Calu3 (cell line): ENCODE data around the gene CIRBP. TPM values are rescaled to one million over a fixed set of nuclear protein-coding genes. Genes with fewer than 3 reads are reported as not detected.

Experiments used
- BruUV-seq: library from RNA; stranded (reverse); fragments of 400-500 nt; replicated peaks from 2 replicates; lab custom pipeline; 2021; lab: Mats Ljungman, UMichigan
- CTCF ChIA-PET: fragments of 300-600 bp; sonication (Branson Sonifier 250); formaldehyde crosslinking; loops from one replicate; lab custom pipeline; 2022; ENCODE audit warnings: antibody characterized with exemption; lab: Charles Lee
- DNase-seq: peaks from one replicate; pipeline ENCODE4 v3.0.0; 2022
- H3K27ac Mint-ChIP-seq: one replicate; pipeline ENCODE4 v1.8.0; 2022; ENCODE audit warnings: mixed read lengths; ENCODE audit not compliant: unreplicated experiment
- H3K27me3 Mint-ChIP-seq: one replicate; pipeline ENCODE4 v1.8.0; 2022; ENCODE audit warnings: mixed read lengths; ENCODE audit not compliant: unreplicated experiment
- H3K36me3 Mint-ChIP-seq: one replicate; pipeline ENCODE4 v1.8.0; 2022; ENCODE audit warnings: mild to moderate bottlenecking, moderate library complexity, mixed read lengths; ENCODE audit not compliant: insufficient read depth, unreplicated experiment
- H3K4me1 Mint-ChIP-seq: one replicate; pipeline ENCODE4 v1.8.0; 2022; ENCODE audit warnings: mild to moderate bottlenecking, low read depth, mixed read lengths; ENCODE audit not compliant: unreplicated experiment
- H3K4me3 Mint-ChIP-seq: one replicate; pipeline ENCODE4 v1.8.0; 2022; ENCODE audit warnings: mild to moderate bottlenecking, low read depth, moderate library complexity, mixed read lengths; ENCODE audit not compliant: unreplicated experiment
- H3K9me3 Mint-ChIP-seq: one replicate; pipeline ENCODE4 v1.8.0; 2022; ENCODE audit warnings: low read depth, mixed read lengths; ENCODE audit not compliant: unreplicated experiment
- intact Hi-C: fragments of 100-400 bp; cut with micrococcal nuclease; formaldehyde crosslinking; loops from one replicate; pipeline ENCODE4 v1.10.0; 2022; ENCODE audit not compliant: unreplicated experiment
- total RNA-seq: library from RNA; stranded (reverse); gene quantifications from 2 replicates; pipeline ENCODE4 v1.2.3, GENCODE V29; 2022
- TF ChIP-seq, protein P1 (sequence below): fragments of 200-600 bp; IDR thresholded peaks from one replicate; pipeline ENCODE4 v1.8.0; 2022; ENCODE audit warnings: antibody characterized with exemption; ENCODE audit not compliant: unreplicated experiment

The CIRBP gene
- total RNA-seq, 1 experiment from 2014 or later: 102 TPM

DNA sequence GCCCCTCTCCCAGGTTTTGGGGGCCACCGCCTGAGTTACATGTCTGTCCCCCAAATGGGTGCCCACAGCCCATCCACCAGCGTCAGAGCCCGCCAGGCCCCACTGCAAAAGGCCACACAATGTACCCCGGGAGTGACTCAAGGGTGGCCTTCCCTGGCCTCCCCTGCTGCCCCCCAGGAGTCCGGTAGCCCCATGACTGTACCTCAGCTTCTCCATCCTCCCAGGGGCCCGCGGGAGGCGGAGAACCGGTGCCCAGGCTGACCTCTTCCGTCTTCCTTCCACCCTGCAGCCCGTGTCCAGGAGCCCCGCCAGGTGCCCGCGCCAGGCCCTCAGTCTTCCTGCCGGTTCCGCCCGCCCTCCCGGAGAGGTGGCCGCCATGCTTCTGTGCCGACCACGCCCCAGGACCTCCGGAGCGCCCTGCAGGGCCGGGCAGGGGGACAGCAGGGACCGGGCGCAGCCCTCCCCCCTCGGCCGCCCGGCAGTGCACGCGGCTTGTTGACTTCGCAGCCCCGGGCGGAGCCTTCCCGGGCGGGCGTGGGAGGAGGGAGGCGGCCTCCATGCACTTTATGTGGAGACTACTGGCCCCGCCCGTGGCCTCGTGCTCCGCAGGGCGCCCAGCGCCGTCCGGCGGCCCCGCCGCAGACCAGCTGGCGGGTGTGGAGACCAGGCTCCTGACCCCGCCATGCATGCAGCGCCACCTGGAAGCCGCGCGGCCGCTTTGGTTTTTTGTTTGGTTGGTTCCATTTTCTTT is 41.7 kb upstream of the CIRBP start:
- no TSS peak for BruUV-seq
- CTCF ChIA-PET: interaction anchor here (0.6 kb wide), 1 partner anchor 716 kb away, joined by 6 read pairs; no protein-coding TSS in a partner anchor
- H3K27ac Mint-ChIP-seq: no peak overlapping the region
- no peak overlapping the region for H3K4me3 Mint-ChIP-seq
- peaks cover 12% of the 10 kb centered on the region for H3K4me1 Mint-ChIP-seq
- intact Hi-C loops: no loop called here
- TF ChIP-seq, protein P1, sequence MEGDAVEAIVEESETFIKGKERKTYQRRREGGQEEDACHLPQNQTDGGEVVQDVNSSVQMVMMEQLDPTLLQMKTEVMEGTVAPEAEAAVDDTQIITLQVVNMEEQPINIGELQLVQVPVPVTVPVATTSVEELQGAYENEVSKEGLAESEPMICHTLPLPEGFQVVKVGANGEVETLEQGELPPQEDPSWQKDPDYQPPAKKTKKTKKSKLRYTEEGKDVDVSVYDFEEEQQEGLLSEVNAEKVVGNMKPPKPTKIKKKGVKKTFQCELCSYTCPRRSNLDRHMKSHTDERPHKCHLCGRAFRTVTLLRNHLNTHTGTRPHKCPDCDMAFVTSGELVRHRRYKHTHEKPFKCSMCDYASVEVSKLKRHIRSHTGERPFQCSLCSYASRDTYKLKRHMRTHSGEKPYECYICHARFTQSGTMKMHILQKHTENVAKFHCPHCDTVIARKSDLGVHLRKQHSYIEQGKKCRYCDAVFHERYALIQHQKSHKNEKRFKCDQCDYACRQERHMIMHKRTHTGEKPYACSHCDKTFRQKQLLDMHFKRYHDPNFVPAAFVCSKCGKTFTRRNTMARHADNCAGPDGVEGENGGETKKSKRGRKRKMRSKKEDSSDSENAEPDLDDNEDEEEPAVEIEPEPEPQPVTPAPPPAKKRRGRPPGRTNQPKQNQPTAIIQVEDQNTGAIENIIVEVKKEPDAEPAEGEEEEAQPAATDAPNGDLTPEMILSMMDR: no peak
- no peaks in the 10 kb centered on the region for H3K9me3 Mint-ChIP-seq
- no peaks in the 10 kb centered on the region for H3K27me3 Mint-ChIP-seq
- H3K36me3 Mint-ChIP-seq: peaks cover 22% of the 10 kb centered on the region
- no peak for DNase-seq

DNA sequence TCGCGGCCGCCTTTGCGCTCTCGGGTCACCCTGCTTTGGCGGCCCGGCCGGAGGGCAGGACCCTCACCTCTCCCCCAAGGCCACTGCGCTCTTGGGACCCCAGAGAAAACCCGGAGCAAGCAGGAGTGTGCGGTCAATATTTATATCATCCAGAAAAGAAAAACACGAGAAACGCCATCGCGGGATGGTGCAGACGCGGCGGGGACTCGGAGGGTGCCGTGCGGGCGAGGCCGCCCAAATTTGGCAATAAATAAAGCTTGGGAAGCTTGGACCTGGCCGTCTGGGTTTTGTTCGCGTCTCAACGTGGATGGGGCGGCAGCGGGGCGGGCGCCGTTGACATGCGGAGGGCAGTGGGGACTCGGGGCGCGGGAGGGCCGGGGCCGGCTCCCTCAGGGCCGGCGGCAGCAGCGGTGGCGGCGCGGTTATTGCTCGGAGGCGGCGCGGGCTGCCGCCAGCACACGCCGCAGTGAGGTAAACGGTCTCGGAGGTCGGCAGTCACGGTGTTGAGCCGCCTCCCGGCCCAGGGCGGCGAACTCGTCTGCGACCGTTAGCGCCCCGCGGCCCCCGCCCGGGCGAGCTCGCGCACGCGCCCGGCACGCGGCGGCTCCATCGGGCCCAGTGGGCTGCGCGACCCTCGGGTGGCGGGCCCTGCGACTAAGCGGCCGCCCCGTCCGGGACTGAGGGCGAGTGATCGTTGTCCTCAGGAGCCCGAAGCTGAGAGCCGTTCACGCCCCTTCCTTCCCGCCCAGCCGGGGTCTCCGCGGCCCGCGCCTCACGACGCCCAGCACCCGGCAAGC is 40.8 kb upstream of the CIRBP start:
- BruUV-seq: no TSS peak
- Mint-ChIP-seq H3K27ac (no peak overlapping the region), H3K4me3 (no peak overlapping the region), H3K36me3 (peaks cover 22% of the 10 kb centered on the region), H3K27me3 (no peaks in the 10 kb centered on the region), H3K9me3 (no peaks in the 10 kb centered on the region), H3K4me1 (peaks cover 14% of the 10 kb centered on the region)
- DNase-seq: no peak
- CTCF ChIA-PET: interaction anchor here (0.6 kb wide), 1 partner anchor 715 kb away, joined by 6 read pairs; no protein-coding TSS in a partner anchor
- intact Hi-C loops: no loop called here
- TF ChIP-seq, protein P1: no peak

- no peak for DNase-seq
- Mint-ChIP-seq H3K27me3 (no peaks in the 10 kb centered on the region), H3K4me3 (no peak overlapping the region), H3K27ac (no peak overlapping the region), H3K9me3 (no peaks in the 10 kb centered on the region), H3K36me3 (peaks cover 22% of the 10 kb centered on the region), H3K4me1 (peaks cover 14% of the 10 kb centered on the region)
- intact Hi-C loops: no loop called here
- CTCF ChIA-PET: no interaction called here
- TF ChIP-seq, protein P1: no peak
- BruUV-seq: no TSS peak
These were observed 39.8 kb upstream of the CIRBP start for GRCh38 chr19:1229056-1229923.
